ENCODE measurements around the gene SEPTIN3. TPM values are rescaled to one million over a fixed set of nuclear protein-coding genes. Genes with fewer than 3 reads are reported as not detected.

Gene SEPTIN3
- total RNA-seq, 2 donors from 2014 or later: not detected

DNA sequence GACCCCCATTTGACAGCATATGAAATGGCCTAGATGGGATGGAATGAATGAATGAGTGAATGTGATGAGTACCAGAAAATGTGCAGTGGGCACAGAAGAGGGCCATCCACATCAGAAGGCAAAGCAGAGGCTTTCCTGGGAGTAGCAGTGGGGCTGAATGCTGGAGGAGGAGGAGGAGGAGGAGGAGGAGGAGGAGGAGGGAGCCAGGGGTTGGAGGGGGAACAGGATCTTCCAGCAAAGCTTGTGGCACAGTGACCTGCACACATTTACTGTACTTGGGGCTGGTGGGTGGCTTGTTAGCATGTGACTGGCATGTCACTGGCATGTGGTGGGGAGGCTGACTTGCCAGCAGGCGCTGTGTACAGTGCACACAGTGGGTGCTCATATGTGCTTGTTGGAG is 9.5 kb downstream of the SEPTIN3 start:
- H3K36me3 ChIP-seq: no peaks in the 10 kb centered on the region
- ATAC-seq (ENCODE audit: insufficient number of reproducible peaks, low FRiP score, low read depth) (no peak), DNase-seq (ENCODE audit: low spot score) (no peak)
- H3K4me3 ChIP-seq: no peak overlapping the region
- no peaks in the 10 kb centered on the region for H3K9me3 ChIP-seq
- TF ChIP-seq, protein P1, sequence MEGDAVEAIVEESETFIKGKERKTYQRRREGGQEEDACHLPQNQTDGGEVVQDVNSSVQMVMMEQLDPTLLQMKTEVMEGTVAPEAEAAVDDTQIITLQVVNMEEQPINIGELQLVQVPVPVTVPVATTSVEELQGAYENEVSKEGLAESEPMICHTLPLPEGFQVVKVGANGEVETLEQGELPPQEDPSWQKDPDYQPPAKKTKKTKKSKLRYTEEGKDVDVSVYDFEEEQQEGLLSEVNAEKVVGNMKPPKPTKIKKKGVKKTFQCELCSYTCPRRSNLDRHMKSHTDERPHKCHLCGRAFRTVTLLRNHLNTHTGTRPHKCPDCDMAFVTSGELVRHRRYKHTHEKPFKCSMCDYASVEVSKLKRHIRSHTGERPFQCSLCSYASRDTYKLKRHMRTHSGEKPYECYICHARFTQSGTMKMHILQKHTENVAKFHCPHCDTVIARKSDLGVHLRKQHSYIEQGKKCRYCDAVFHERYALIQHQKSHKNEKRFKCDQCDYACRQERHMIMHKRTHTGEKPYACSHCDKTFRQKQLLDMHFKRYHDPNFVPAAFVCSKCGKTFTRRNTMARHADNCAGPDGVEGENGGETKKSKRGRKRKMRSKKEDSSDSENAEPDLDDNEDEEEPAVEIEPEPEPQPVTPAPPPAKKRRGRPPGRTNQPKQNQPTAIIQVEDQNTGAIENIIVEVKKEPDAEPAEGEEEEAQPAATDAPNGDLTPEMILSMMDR (IDR thresholded peaks at IDR 0.05): no peak
- H3K4me1 ChIP-seq (ENCODE audit: control insufficient read depth in 1 of 2, low read depth in 2 of 2): peaks cover 2 to 11% of the 10 kb centered on the region in 2 donors
- no peak overlapping the region for H3K27ac ChIP-seq
- H3K27me3 ChIP-seq (replicated peaks; ENCODE audit: insufficient read depth): peaks cover 11% of the 10 kb centered on the region

DNA sequence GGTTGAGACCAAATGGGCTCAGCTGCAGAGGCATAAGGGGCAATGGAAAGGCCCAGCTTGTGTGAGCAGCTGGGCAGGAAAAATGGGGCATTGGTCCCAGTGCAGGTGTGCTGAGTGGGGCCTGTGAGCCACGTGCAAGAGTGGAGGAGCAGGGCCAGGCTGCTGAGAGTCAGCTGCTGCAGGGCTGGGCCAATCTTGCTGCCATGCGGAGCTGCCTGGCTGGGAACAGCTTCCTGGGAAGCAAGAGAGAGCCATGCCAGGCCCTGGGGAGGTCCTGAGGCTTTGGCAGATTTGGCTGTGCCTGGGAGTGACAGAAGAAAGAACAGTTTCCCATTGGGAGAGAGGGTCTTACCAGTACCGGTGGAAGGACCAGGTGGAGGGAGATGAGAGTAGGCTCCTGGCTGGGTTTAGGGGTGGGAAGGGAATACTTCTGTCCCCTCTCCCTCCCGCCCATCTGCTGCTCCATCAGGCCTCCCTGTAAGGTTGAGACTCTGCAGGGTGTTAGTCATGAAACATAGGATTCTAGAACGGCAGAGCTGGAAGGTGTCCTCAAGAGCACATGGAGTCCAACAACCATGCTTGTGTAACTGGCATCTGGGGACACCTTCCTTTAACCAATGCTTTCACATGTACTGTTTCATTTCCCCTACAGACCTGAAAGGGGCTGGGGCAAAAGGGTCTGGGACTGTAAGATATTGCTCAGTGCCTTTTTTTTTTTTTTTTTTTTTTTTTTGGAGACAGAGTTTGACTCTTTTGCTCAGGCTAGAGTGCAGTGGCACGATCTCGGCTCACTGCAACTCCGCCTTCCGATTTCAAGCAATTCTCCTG is 10.4 kb downstream of the SEPTIN3 start:
- H3K27ac ChIP-seq: no peak overlapping the region

DNA sequence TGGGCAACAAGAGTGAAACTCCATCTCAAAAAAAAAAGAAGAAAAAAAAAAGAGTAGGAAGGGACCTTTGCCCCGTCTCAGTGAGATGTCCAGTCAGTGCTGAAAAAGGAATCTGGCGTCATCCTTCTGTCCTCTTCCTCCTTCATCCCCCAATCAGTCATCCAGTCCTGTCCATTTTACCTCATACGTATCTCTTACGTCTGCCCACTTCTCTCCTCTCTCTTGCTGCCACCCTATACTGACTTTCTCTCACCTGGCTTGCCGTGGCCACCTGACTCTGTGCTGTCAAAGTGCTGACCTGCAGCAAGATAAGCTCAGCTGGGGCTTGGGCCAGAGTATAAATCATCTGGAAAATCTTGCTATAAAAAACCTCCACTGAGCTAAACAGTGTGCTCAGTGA is 13.6 kb downstream of the SEPTIN3 start:
- H3K9me3 ChIP-seq: no peaks in the 10 kb centered on the region
- no peak overlapping the region for H3K27ac ChIP-seq
- no peaks in the 10 kb centered on the region for H3K4me1 ChIP-seq (ENCODE audit: control insufficient read depth in 1 of 2, low read depth in 2 of 2)
- H3K27me3 ChIP-seq (replicated peaks; ENCODE audit: insufficient read depth): peaks cover 1% of the 10 kb centered on the region
- DNase-seq (ENCODE audit: low spot score): no peak
- ATAC-seq (ENCODE audit: insufficient number of reproducible peaks, low FRiP score, low read depth): no peak
- TF ChIP-seq, protein P1 (IDR thresholded peaks at IDR 0.05): no peak
- H3K4me3 ChIP-seq: no peak overlapping the region
- H3K36me3 ChIP-seq: no peaks in the 10 kb centered on the region

More for the DNA sequence above, 10.4 kb downstream of the SEPTIN3 start:
- TF ChIP-seq, protein P1 (IDR thresholded peaks at IDR 0.05): no peak
- Histone ChIP-seq H3K9me3 (no peaks in the 10 kb centered on the region), H3K4me1 (ENCODE audit: control insufficient read depth in 1 of 2, low read depth in 2 of 2) (peaks cover 2 to 11% of the 10 kb centered on the region in 2 donors), H3K36me3 (no peaks in the 10 kb centered on the region), H3K4me3 (no peak overlapping the region), H3K27me3 (replicated peaks; ENCODE audit: insufficient read depth) (peaks cover 11% of the 10 kb centered on the region)
- no peak for ATAC-seq (ENCODE audit: insufficient number of reproducible peaks, low FRiP score, low read depth)
- DNase-seq (ENCODE audit: low spot score): no peak

DNA sequence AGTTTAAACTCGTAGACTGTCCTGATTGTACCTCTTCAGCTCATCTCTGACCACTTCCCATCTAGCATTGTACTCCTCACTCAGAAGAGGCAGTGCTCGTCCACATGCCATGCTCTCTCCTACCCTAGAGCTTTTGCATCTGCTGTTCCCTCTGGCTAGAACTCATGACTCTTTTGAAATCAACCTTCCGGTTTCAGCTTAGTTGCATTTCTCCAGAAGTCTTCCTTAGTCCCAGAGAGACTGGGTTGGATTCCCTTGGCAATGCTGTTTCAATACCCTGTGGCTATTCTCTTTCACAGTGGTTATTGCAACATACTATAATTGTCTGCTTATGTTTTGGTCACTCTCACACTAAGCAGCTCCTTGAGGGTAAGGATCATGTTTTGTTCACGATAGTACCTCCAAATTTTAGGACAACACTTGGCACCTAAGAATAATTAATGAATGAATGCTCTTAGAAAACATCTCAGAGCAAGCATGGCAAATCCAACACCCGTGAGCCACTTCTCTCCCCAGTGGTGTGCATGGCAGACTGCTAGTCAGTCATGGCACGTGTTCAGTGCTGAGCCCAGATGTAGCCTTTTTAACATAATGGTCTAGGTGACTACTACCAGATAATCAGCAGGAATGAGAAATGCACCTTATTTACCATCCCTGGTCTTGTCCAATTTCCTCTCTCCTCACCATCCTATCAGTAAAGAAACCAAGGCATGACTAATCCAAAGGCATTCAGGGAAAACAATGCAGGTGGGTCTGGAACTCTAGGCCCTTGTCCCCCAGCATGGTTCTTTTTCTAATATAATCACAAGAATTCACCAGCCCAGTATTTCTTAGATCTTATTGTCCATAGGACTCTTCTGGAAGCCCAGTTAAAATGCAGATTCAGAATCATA is 14.5 kb downstream of the SEPTIN3 start:
- ATAC-seq (ENCODE audit: insufficient number of reproducible peaks, low FRiP score, low read depth): no peak
- no peak for DNase-seq (ENCODE audit: low spot score)
- Histone ChIP-seq H3K9me3 (no peaks in the 10 kb centered on the region), H3K27me3 (replicated peaks; ENCODE audit: insufficient read depth) (no peaks in the 10 kb centered on the region), H3K36me3 (no peaks in the 10 kb centered on the region), H3K27ac (no peak overlapping the region), H3K4me3 (no peak overlapping the region), H3K4me1 (ENCODE audit: control insufficient read depth in 1 of 2, low read depth in 2 of 2) (no peaks in the 10 kb centered on the region)
- TF ChIP-seq, protein P1 (IDR thresholded peaks at IDR 0.05): no peak

DNA sequence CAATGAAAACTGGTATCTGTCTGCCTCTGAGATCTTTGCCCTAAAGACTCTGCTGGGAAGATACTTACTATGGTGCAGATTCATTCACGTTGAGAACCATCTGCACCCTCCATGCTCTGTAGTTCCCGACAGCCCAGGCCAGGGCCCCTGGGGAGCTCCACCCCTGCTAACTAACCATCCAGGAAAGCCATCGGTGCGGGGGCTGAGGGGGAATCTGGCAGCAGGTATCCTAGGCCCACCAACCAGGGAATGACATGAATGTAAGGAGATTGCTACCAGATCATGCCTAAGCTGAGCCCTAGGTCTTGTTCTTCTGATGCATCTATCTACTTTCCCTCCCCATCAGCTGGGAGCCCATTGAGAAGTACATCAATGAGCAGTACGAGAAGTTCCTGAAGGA is 18.0 kb downstream of the SEPTIN3 start:
- DNase-seq (ENCODE audit: low spot score) (no peak), ATAC-seq (ENCODE audit: insufficient number of reproducible peaks, low FRiP score, low read depth) (no peak)
- Histone ChIP-seq H3K27me3 (replicated peaks; ENCODE audit: insufficient read depth) (no peaks in the 10 kb centered on the region), H3K36me3 (no peaks in the 10 kb centered on the region), H3K4me1 (ENCODE audit: control insufficient read depth in 1 of 2, low read depth in 2 of 2) (no peaks in the 10 kb centered on the region), H3K27ac (no peak overlapping the region), H3K9me3 (no peaks in the 10 kb centered on the region), H3K4me3 (no peak overlapping the region)
- TF ChIP-seq, protein P1 (IDR thresholded peaks at IDR 0.05): no peak
